Brain (organoid and tissue), 1 donor: ENCODE data around the gene CTDSPL2. TPM values are rescaled to one million over a fixed set of nuclear protein-coding genes. Genes with fewer than 3 reads are reported as not detected.

Source experiments
- polyA plus RNA-seq: library from polyadenylated mRNA; stranded (reverse); fragments of 350-450 nt; fragmentation: Illumina TruSeq; extraction: RNeasy Lipid Tissue Mini Kit (QIAGEN cat#74804); gene quantifications from one replicate; pipeline ENCODE4 v1.2.3, GENCODE V29; 2015; ENCODE audit warnings: low read depth, low replicate concordance; ENCODE audit not compliant: insufficient read depth

The CTDSPL2 gene
- polyA plus RNA-seq, 1 donor from 2014 or later = 10.2 TPM

Other genes with a start within 250 kb of the CTDSPL2 start
- 11.2 TPM for gene FRMD5, start 232.4 kb upstream of the CTDSPL2 start, polyA plus RNA-seq
- 25.4 TPM for gene GOLM2, start 138.9 kb upstream of the CTDSPL2 start, polyA plus RNA-seq
- gene EIF3J, start 109.5 kb downstream of the CTDSPL2 start, polyA plus RNA-seq = 36.1 TPM
- 24.1 TPM for gene SPG11, start 236.0 kb downstream of the CTDSPL2 start, polyA plus RNA-seq